ENCODE data around the gene UGT3A2. TPM values are rescaled to one million over a fixed set of nuclear protein-coding genes. Genes with fewer than 3 reads are reported as not detected.

Gene UGT3A2
- total and polyA plus RNA-seq, 2 experiments from 2014 or later, result not detected

DNA sequence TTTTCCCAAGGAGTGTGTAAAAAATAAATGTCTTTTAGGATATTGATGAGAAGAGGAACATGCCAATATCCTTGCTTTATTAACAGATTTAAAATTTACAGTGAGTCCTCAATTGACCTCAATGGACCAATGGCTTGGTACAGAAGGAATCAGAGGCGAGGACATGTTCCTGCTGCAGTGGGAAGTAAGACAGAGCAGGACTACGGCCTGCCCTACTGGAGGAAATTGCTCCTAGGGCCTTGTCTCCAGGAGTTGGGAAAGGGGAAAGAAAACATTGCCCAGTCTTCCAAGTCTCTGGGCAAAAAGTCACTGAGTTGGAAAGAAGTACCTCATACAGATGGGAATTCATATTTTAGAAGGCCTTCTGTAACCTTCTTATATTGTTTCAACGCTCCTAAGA, 33.1 kb upstream of the UGT3A2 start:
- WGBS, 2 experiments (ENCODE audit: low coverage in 1 of 2, low lambda C conversion rate in 2 of 2, missing lambda C conversion rate in 2 of 2), result 92 to 95% methylated on average over 3 of the region's 3 CpGs
- DNase-seq, result no peak
- no peaks in the 10 kb centered on the region for H3K27me3 ChIP-seq (replicated peaks; ENCODE audit: insufficient read depth)
- no peaks in the 10 kb centered on the region for H3K79me2 ChIP-seq (ENCODE audit: insufficient read depth)
- no peaks in the 10 kb centered on the region for H4K20me1 ChIP-seq (ENCODE audit: insufficient read depth)
- TF ChIP-seq EZH2 (IDR thresholded peaks at IDR 0.05; ENCODE audit: insufficient read depth, poor library complexity, severe bottlenecking) (no peak), EZH2phosphoT487 (IDR thresholded peaks at IDR 0.05; ENCODE audit: insufficient read depth, low read depth) (no peak)
- no peaks in the 10 kb centered on the region for H3F3A ChIP-seq (ENCODE audit: insufficient read depth)
- no peaks in the 10 kb centered on the region for H3K36me3 ChIP-seq (ENCODE audit: low read depth)
- no peak overlapping the region for H3K27ac ChIP-seq
- H3K9me2 ChIP-seq (ENCODE audit: insufficient read depth), result no peaks in the 10 kb centered on the region; the same call in 1 of the 2 replicates
- H2AFZ ChIP-seq, result no peak overlapping the region
- in situ Hi-C loops (cut with MboI), result no loop called here
- H3K9ac ChIP-seq, result no peak overlapping the region
- no peaks in the 10 kb centered on the region for H3K9me3 ChIP-seq (ENCODE audit: low read depth)
- no peak overlapping the region for H3K4me2 ChIP-seq (ENCODE audit: unreplicated experiment)
- no peak overlapping the region for H3K4me3 ChIP-seq
- H3K4me1 ChIP-seq (ENCODE audit: insufficient read depth), result no peaks in the 10 kb centered on the region

DNA sequence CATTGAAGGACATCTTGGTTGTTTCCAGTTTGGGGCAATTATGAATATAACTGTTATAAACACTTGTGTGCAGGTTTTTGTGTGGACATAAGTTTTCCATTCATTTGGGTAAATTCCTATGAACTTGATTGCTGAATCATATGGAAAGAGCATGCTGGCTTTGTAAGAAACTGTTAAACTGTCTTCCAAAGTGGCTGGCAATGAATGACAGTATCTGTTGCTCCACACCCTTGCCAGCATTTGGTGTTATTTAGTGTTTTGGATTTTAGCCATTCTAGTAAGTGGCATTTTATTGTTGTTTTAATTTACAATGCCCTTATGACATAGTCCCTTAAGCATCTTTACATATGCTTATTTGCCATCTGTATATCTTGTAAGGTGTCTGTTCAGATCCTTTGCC, 29.8 kb upstream of the UGT3A2 start:
- in situ Hi-C loops (cut with MboI), result no loop called here
- H3K9me3 ChIP-seq (ENCODE audit: low read depth), result no peaks in the 10 kb centered on the region
- H3K27ac ChIP-seq, result no peak overlapping the region
- H3K36me3 ChIP-seq (ENCODE audit: low read depth), result no peaks in the 10 kb centered on the region
- no peaks in the 10 kb centered on the region; the same call in 1 of the 2 replicates for H3K9me2 ChIP-seq (ENCODE audit: insufficient read depth)
- no peak overlapping the region for H3K4me3 ChIP-seq
- H3K4me2 ChIP-seq (ENCODE audit: unreplicated experiment), result no peak overlapping the region
- no peak for TF ChIP-seq EZH2phosphoT487 (IDR thresholded peaks at IDR 0.05; ENCODE audit: insufficient read depth, low read depth)
- TF ChIP-seq EZH2 (IDR thresholded peaks at IDR 0.05; ENCODE audit: insufficient read depth, poor library complexity, severe bottlenecking), result no peak
- H2AFZ ChIP-seq, result no peak overlapping the region
- no peaks in the 10 kb centered on the region for H3F3A ChIP-seq (ENCODE audit: insufficient read depth)
- no peak overlapping the region for H3K9ac ChIP-seq
- no peak for DNase-seq
- H3K4me1 ChIP-seq (ENCODE audit: insufficient read depth), result no peaks in the 10 kb centered on the region
- no peaks in the 10 kb centered on the region for H4K20me1 ChIP-seq (ENCODE audit: insufficient read depth)
- no peaks in the 10 kb centered on the region for H3K79me2 ChIP-seq (ENCODE audit: insufficient read depth)
- H3K27me3 ChIP-seq (replicated peaks; ENCODE audit: insufficient read depth), result no peaks in the 10 kb centered on the region

DNA sequence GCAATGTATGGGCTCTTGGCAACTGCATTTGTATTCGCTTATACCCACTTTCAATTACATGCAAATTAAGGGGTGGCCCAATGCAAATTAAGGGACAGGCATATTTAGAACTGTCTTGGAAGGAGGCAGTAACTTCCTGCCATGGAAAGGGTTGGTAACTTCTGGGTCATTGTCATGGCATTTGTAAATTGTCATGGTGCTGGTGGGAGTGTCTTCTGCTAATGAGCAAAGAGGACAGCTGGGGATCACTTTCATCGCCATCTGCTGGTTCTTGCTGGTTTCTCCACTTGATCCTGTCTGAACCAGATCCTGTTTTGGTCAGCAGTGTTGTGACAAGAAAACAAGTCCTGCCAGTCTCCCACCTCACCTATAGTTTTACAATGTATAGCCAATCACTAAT, 23.3 kb upstream of the UGT3A2 start:
- Histone ChIP-seq H3K36me3 (ENCODE audit: low read depth) (no peaks in the 10 kb centered on the region), H3K9ac (no peak overlapping the region), H3K9me3 (ENCODE audit: low read depth) (no peaks in the 10 kb centered on the region), H3K27ac (no peak overlapping the region), H3K4me3 (no peak overlapping the region), H2AFZ (no peak overlapping the region), H3K27me3 (replicated peaks; ENCODE audit: insufficient read depth) (peaks cover 10% of the 10 kb centered on the region), H3K9me2 (ENCODE audit: insufficient read depth) (no peaks in the 10 kb centered on the region), H3K4me2 (ENCODE audit: unreplicated experiment) (no peak overlapping the region), H4K20me1 (ENCODE audit: insufficient read depth) (no peaks in the 10 kb centered on the region), H3F3A (ENCODE audit: insufficient read depth) (no peaks in the 10 kb centered on the region), H3K79me2 (ENCODE audit: insufficient read depth) (no peaks in the 10 kb centered on the region), H3K4me1 (ENCODE audit: insufficient read depth) (no peaks in the 10 kb centered on the region)
- DNase-seq, result peak; percentile 50
- no peak for TF ChIP-seq EZH2phosphoT487 (IDR thresholded peaks at IDR 0.05; ENCODE audit: insufficient read depth, low read depth)
- no peak for TF ChIP-seq EZH2 (IDR thresholded peaks at IDR 0.05; ENCODE audit: insufficient read depth, poor library complexity, severe bottlenecking)
- WGBS, 2 experiments (ENCODE audit: low coverage in 1 of 2, low lambda C conversion rate in 2 of 2, missing lambda C conversion rate in 2 of 2), result 63 to 81% methylated on average over 2 of the region's 2 CpGs
- in situ Hi-C loops (cut with MboI), result no loop called here

DNA sequence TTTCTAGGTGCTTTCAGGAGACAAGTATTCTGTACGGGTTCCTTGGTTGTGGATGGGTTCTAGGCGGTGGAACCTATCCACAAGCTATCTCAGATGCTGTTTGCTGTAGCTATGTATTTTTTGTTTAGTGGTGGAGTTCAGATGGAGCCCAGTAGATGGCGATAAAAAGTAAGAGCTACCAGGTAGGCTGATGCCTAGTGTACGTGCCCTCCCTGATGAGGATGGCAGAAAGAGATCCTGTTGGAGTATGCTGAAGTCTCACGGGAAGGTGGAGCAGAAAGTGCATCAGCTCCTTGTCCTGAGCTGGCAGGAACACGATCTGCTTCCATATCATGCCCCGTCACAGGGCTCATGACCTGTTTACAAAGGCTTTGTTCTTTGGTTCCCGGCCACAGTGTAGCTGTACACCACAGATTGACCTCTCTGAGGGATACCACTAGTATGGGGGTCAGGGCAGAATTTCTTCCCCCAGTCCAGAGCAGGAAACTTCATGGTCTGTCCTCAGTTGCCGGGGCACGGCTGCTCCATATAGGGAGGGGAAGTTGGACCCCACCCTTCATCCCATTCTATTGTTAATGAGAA, 12.6 kb upstream of the UGT3A2 start:
- H3K79me2 ChIP-seq (ENCODE audit: insufficient read depth), result no peaks in the 10 kb centered on the region
- no peaks in the 10 kb centered on the region for H3K9me3 ChIP-seq (ENCODE audit: low read depth)
- H2AFZ ChIP-seq, result peak overlapping the region; percentile 39; the same call in 1 of the 2 replicates
- H3K27me3 ChIP-seq (replicated peaks; ENCODE audit: insufficient read depth), result peaks cover 27% of the 10 kb centered on the region
- TF ChIP-seq EZH2phosphoT487 (IDR thresholded peaks at IDR 0.05; ENCODE audit: insufficient read depth, low read depth) (no peak), EZH2 (IDR thresholded peaks at IDR 0.05; ENCODE audit: insufficient read depth, poor library complexity, severe bottlenecking) (no peak)
- no peak overlapping the region for H3K9ac ChIP-seq
- no peak overlapping the region for H3K4me3 ChIP-seq
- H3K9me2 ChIP-seq (ENCODE audit: insufficient read depth), result no peaks in the 10 kb centered on the region
- H3K36me3 ChIP-seq (ENCODE audit: low read depth), result no peaks in the 10 kb centered on the region
- WGBS, 2 experiments (ENCODE audit: low coverage in 1 of 2, low lambda C conversion rate in 2 of 2, missing lambda C conversion rate in 2 of 2), result 17 to 20% methylated on average over 10 of the region's 10 CpGs
- no peaks in the 10 kb centered on the region for H4K20me1 ChIP-seq (ENCODE audit: insufficient read depth)
- no peaks in the 10 kb centered on the region for H3K4me1 ChIP-seq (ENCODE audit: insufficient read depth)
- in situ Hi-C loops (cut with MboI), result no loop called here
- H3K4me2 ChIP-seq (ENCODE audit: unreplicated experiment), result no peak overlapping the region
- no peaks in the 10 kb centered on the region for H3F3A ChIP-seq (ENCODE audit: insufficient read depth)
- H3K27ac ChIP-seq, result no peak overlapping the region
- DNase-seq, result peak; percentile 58

DNA sequence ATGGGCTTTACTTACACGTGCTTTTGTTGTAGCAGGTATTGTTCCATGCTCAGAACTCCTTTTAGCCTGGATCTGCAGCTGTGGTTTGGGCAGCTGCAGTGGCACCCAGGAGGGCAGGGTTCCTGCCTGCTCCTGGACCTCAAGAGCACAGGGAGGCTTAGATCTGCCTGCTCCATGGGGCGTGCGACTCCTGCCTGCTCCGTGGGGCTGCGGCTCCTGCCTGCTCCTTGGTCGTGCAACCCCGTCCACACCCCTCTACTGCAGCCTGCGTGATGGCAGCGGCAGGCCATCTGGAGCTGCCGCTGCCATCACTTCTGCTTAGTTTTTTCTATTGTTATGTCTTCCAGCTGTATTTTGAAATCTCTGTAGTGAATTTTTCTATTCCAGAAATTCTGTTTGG, 11.7 kb upstream of the UGT3A2 start:
- H3K4me1 ChIP-seq (ENCODE audit: insufficient read depth), result no peaks in the 10 kb centered on the region
- H3K4me2 ChIP-seq (ENCODE audit: unreplicated experiment), result no peak overlapping the region
- TF ChIP-seq EZH2phosphoT487 (IDR thresholded peaks at IDR 0.05; ENCODE audit: insufficient read depth, low read depth) (no peak), EZH2 (IDR thresholded peaks at IDR 0.05; ENCODE audit: insufficient read depth, poor library complexity, severe bottlenecking) (no peak)
- WGBS, 2 experiments (ENCODE audit: low coverage in 1 of 2, low lambda C conversion rate in 2 of 2, missing lambda C conversion rate in 2 of 2), result 8 to 9% methylated on average over 10 of the region's 10 CpGs
- no peaks in the 10 kb centered on the region for H3K9me2 ChIP-seq (ENCODE audit: insufficient read depth)
- no peak overlapping the region for H3K9ac ChIP-seq
- no peaks in the 10 kb centered on the region for H3K79me2 ChIP-seq (ENCODE audit: insufficient read depth)
- DNase-seq, result no peak
- H3K27ac ChIP-seq, result no peak overlapping the region
- H4K20me1 ChIP-seq (ENCODE audit: insufficient read depth), result no peaks in the 10 kb centered on the region
- no peaks in the 10 kb centered on the region for H3K9me3 ChIP-seq (ENCODE audit: low read depth)
- in situ Hi-C loops (cut with MboI), result no loop called here
- no peak overlapping the region for H2AFZ ChIP-seq
- H3K36me3 ChIP-seq (ENCODE audit: low read depth), result no peaks in the 10 kb centered on the region
- peaks cover 29% of the 10 kb centered on the region for H3K27me3 ChIP-seq (replicated peaks; ENCODE audit: insufficient read depth)
- H3K4me3 ChIP-seq, result no peak overlapping the region
- no peaks in the 10 kb centered on the region for H3F3A ChIP-seq (ENCODE audit: insufficient read depth)

All from GM23248 (cell line).